SU-DHL-6 (cell line): ENCODE measurements around the gene HK1.

Experiments
- H2AFZ ChIP-seq: fragments of 200-600 bp; sonication (generic); 2 replicates; pipeline ENCODE4 v1.6.1; 2014; ENCODE audit warnings: low read depth, mild to moderate bottlenecking, moderate library complexity, mixed read lengths, antibody characterized with exemption, low read length; ENCODE audit not compliant: severe bottlenecking
- H3F3A ChIP-seq: fragments of 200-600 bp; shearing (Covaris generic); 2 replicates; pipeline ENCODE4 v1.6.0; 2016; ENCODE audit warnings: antibody characterized with exemption, mild to moderate bottlenecking; ENCODE audit not compliant: insufficient read depth
- H3K27ac ChIP-seq: fragments of 200-600 bp; sonication (generic); 2 replicates; pipeline ENCODE4 v1.5.1; 2016; ENCODE audit warnings: low read depth, mild to moderate bottlenecking, low read length, moderate library complexity, mixed read lengths
- H3K27me3 ChIP-seq: fragments of 200-600 bp; sonication (generic), shearing (Covaris generic); 2 replicates; pipeline ENCODE4 v1.6.0; 2014; ENCODE audit warnings: mild to moderate bottlenecking, low read length
- H3K36me3 ChIP-seq: fragments of 200-600 bp; sonication (generic); 2 replicates; pipeline ENCODE4 v1.6.1; 2014; ENCODE audit warnings: mild to moderate bottlenecking, low read length, mixed read lengths
- H3K4me2 ChIP-seq: fragments of 300-600, 200-600 bp; shearing (Covaris generic), sonication (generic); 2 replicates; pipeline ENCODE4 v1.6.0; 2014; ENCODE audit warnings: low read length, low read depth, mild to moderate bottlenecking; ENCODE audit not compliant: poor library complexity, severe bottlenecking
- H3K4me3 ChIP-seq: fragments of 200-600 bp; sonication (generic); 2 replicates; pipeline ENCODE4 v1.5.1; 2014; ENCODE audit warnings: antibody characterized with exemption, low read length, mild to moderate bottlenecking, mixed read lengths; ENCODE audit not compliant: insufficient read depth, poor library complexity, severe bottlenecking
- H3K79me2 ChIP-seq: fragments of 200-600 bp; sonication (generic); 2 replicates; pipeline ENCODE4 v1.6.1; 2014; ENCODE audit warnings: mild to moderate bottlenecking, low read length, moderate library complexity; ENCODE audit not compliant: insufficient read depth
- H3K9ac ChIP-seq: fragments of 200-600 bp; sonication (generic); 2 replicates; pipeline ENCODE4 v1.7.0; 2014; ENCODE audit warnings: mild to moderate bottlenecking, low read length
- H3K9me2 ChIP-seq: fragments of 200-600 bp; sonication (generic); replicated peaks from 2 replicates; pipeline ENCODE4 v1.6.1; 2014; ENCODE audit warnings: low read length; ENCODE audit not compliant: insufficient read depth
- H3K9me3 ChIP-seq: fragments of 200-600 bp; sonication (generic); 2 replicates; pipeline ENCODE4 v1.6.1; 2014; ENCODE audit warnings: low read length, mixed read lengths; ENCODE audit not compliant: insufficient read depth
- H4K20me1 ChIP-seq: fragments of 200-600 bp; sonication (generic); 2 replicates; pipeline ENCODE4 v1.6.1; 2014; ENCODE audit warnings: low read depth, mild to moderate bottlenecking, antibody characterized with exemption, low read length, moderate library complexity, mixed read lengths
- CTCF ChIP-seq: fragments of 200-600 bp; sonication (generic); IDR thresholded peaks from one replicate; pipeline ENCODE4 v1.5.1; 2017; ENCODE audit warnings: antibody characterized with exemption, mild to moderate bottlenecking, low read length, moderate library complexity; ENCODE audit not compliant: insufficient read depth, poor library complexity, severe bottlenecking
- EZH2phosphoT487 ChIP-seq: fragments of 200-600 bp; sonication (generic), shearing (Covaris generic); conservative IDR thresholded peaks from 2 replicates; pipeline ENCODE4 v1.6.1; 2018; ENCODE audit warnings: mild to moderate bottlenecking, antibody characterized with exemption, low read length, moderate library complexity, mixed read lengths

The HK1 gene

GRCh38 chr10:69421611-69422308 lies 143.5 kb downstream of the HK1 start:
- H3K4me2 ChIP-seq: no peak overlapping the region
- H3K9ac ChIP-seq: no peak overlapping the region
- no peaks in the 10 kb centered on the region for H3K27me3 ChIP-seq
- H4K20me1 ChIP-seq: no peaks in the 10 kb centered on the region
- H3K9me2 ChIP-seq: no peaks in the 10 kb centered on the region
- no peaks in the 10 kb centered on the region for H3K79me2 ChIP-seq
- H2AFZ ChIP-seq: no peak overlapping the region
- H3F3A ChIP-seq: no peaks in the 10 kb centered on the region
- H3K9me3 ChIP-seq: no peaks in the 10 kb centered on the region
- TF ChIP-seq CTCF (no peak), EZH2phosphoT487 (no peak)
- no peak overlapping the region for H3K27ac ChIP-seq
- H3K4me3 ChIP-seq: no peak overlapping the region
- H3K36me3 ChIP-seq: no peaks in the 10 kb centered on the region

- Histone ChIP-seq H3K27ac (no peak overlapping the region), H3K4me3 (no peak overlapping the region), H2AFZ (no peak overlapping the region), H3F3A (no peaks in the 10 kb centered on the region), H3K79me2 (no peaks in the 10 kb centered on the region), H3K9ac (no peak overlapping the region), H3K36me3 (no peaks in the 10 kb centered on the region), H3K4me2 (no peak overlapping the region), H3K9me2 (no peaks in the 10 kb centered on the region), H4K20me1 (no peaks in the 10 kb centered on the region), H3K27me3 (no peaks in the 10 kb centered on the region), H3K9me3 (no peaks in the 10 kb centered on the region)
- TF ChIP-seq EZH2phosphoT487: no peak
- no peak for TF ChIP-seq CTCF
These were observed 144.4 kb downstream of the HK1 start for GRCh38 chr10:69422676-69423075.

- H3K4me3 ChIP-seq: no peak overlapping the region
- no peak overlapping the region for H3K4me2 ChIP-seq
- H3F3A ChIP-seq: no peaks in the 10 kb centered on the region
- no peaks in the 10 kb centered on the region for H4K20me1 ChIP-seq
- H3K9ac ChIP-seq: no peak overlapping the region
- TF ChIP-seq EZH2phosphoT487 (no peak), CTCF (no peak)
- H3K27me3 ChIP-seq: no peaks in the 10 kb centered on the region
- no peak overlapping the region for H3K27ac ChIP-seq
- no peaks in the 10 kb centered on the region for H3K36me3 ChIP-seq
- no peak overlapping the region for H2AFZ ChIP-seq
- H3K9me3 ChIP-seq: no peaks in the 10 kb centered on the region
- no peaks in the 10 kb centered on the region for H3K9me2 ChIP-seq
- H3K79me2 ChIP-seq: no peaks in the 10 kb centered on the region
These were observed 146.7 kb downstream of the HK1 start for GRCh38 chr10:69425041-69425440.
